IMR-90 (cell line): Measurements from ENCODE around the gene RIOK2. TPM values are rescaled to one million over a fixed set of nuclear protein-coding genes. Genes with fewer than 3 reads are reported as not detected.

Source experiments
- ATAC-seq: fragments of 200-7000 bp; cut with Tn5 transposase; 2 replicates; pipeline ENCODE4 v1.9.1; 2020; ENCODE audit warnings: low read depth, mild to moderate bottlenecking, moderate library complexity
- BruUV-seq: library from RNA; stranded (reverse); fragments of 400-500 nt; replicated peaks from 2 replicates; lab custom pipeline; 2021; lab: Mats Ljungman, UMichigan
- CTCF ChIA-PET: fragments of 300-600 bp; formaldehyde crosslinking; extraction: SDS; loops from one replicate; lab custom pipeline; 2021; ENCODE audit warnings: antibody characterized with exemption; lab: Yijun Ruan, JAX
- POLR2A ChIA-PET: fragments of 300-600 bp; sonication (Branson Sonifier 250); formaldehyde crosslinking; loops from one replicate; lab custom pipeline; 2022; ENCODE audit warnings: antibody characterized with exemption; ENCODE audit not compliant: unreplicated experiment; lab: Charles Lee
- DNase-seq: peaks from one replicate; pipeline ENCODE4 v3.0.0; 2013
- H2AFZ ChIP-seq: replicated peaks from 2 replicates; pipeline ENCODE3; 2013; ENCODE audit warnings: low read length, mild to moderate bottlenecking; ENCODE audit not compliant: poor library complexity
- H2AK5ac ChIP-seq: 2 replicates; pipeline ENCODE4 v1.6.1; 2013; ENCODE audit warnings: low read depth, low read length, inconsistent platforms
- H2AK9ac ChIP-seq: replicated peaks from 2 replicates; pipeline ENCODE3; 2013; ENCODE audit warnings: mild to moderate bottlenecking, low read depth, low read length, moderate library complexity; ENCODE audit not compliant: poor library complexity
- H2BK120ac ChIP-seq: 2 replicates; pipeline ENCODE4 v1.6.1; 2013; ENCODE audit warnings: low read depth, low read length, inconsistent platforms
- H2BK15ac ChIP-seq: 3 replicates; pipeline ENCODE4 v1.6.1; 2013; ENCODE audit warnings: low read depth, low read length, inconsistent platforms
- H2BK20ac ChIP-seq: 2 replicates; pipeline ENCODE4 v1.6.1; 2013; ENCODE audit warnings: low read depth, mild to moderate bottlenecking, inconsistent platforms, low read length, moderate library complexity
- H2BK5ac ChIP-seq: 2 replicates; pipeline ENCODE4 v1.6.1; 2013; ENCODE audit warnings: mild to moderate bottlenecking, low read depth, low read length, inconsistent platforms; ENCODE audit not compliant: poor library complexity, severe bottlenecking
- H3K14ac ChIP-seq: replicated peaks from 2 replicates; pipeline ENCODE4 v1.6.1; 2013; ENCODE audit warnings: low read depth, low read length, inconsistent platforms
- H3K18ac ChIP-seq: 2 replicates; pipeline ENCODE4 v1.6.1; 2013; ENCODE audit warnings: low read depth, low read length, control low read depth
- H3K23ac ChIP-seq: 2 replicates; pipeline ENCODE4 v1.6.1; 2013; ENCODE audit warnings: low read depth, low read length, inconsistent platforms
- H3K27ac ChIP-seq: 2 replicates; pipeline ENCODE4 v1.5.1; 2013; ENCODE audit warnings: mild to moderate bottlenecking, control low read depth, low read length; ENCODE audit not compliant: insufficient read depth
- H3K27me3 ChIP-seq: 2 replicates; pipeline ENCODE4 v1.6.1; 2013; ENCODE audit warnings: low read length; ENCODE audit not compliant: control insufficient read depth, insufficient read depth
- H3K36me3 ChIP-seq: 2 replicates; pipeline ENCODE4 v1.6.1; 2013; ENCODE audit warnings: low read length, mixed read lengths; ENCODE audit not compliant: control insufficient read depth, insufficient read depth
- H3K4ac ChIP-seq: 2 replicates; pipeline ENCODE4 v1.6.1; 2013; ENCODE audit warnings: low read depth, low read length, inconsistent platforms
- H3K4me1 ChIP-seq: 2 replicates; pipeline ENCODE4 v1.6.1; 2013; ENCODE audit warnings: low read length, mixed read lengths; ENCODE audit not compliant: control insufficient read depth, insufficient read depth
- H3K4me2 ChIP-seq: 2 replicates; pipeline ENCODE4 v1.6.1; 2013; ENCODE audit warnings: low read depth, mild to moderate bottlenecking, control low read depth, low read length, moderate library complexity
- H3K4me3 ChIP-seq: 2 replicates; pipeline ENCODE4 v1.5.1; 2013; ENCODE audit warnings: low read depth, mild to moderate bottlenecking, control low read depth, low read length, moderate library complexity; ENCODE audit not compliant: insufficient read depth
- H3K56ac ChIP-seq: 2 replicates; pipeline ENCODE4 v1.6.1; 2013; ENCODE audit warnings: low read length, inconsistent platforms; ENCODE audit not compliant: insufficient read depth; ENCODE audit errors: extremely low read depth
- H3K79me1 ChIP-seq, 2 experiments: 2 replicates each; pipeline ENCODE4 v1.6.1; 2013; ENCODE audit warnings: low read length in 2 of 2, inconsistent platforms in 1 of 2, low read depth in 1 of 2
- H3K9ac ChIP-seq: 2 replicates; pipeline ENCODE4 v1.6.1; 2013; ENCODE audit warnings: low read depth, low read length, control low read depth
- H3K9me1 ChIP-seq: 2 replicates; pipeline ENCODE4 v1.6.1; 2013; ENCODE audit warnings: low read length, inconsistent platforms; ENCODE audit not compliant: insufficient read depth
- H3K9me3 ChIP-seq: 2 replicates; pipeline ENCODE4 v1.6.1; 2013; ENCODE audit warnings: low read length; ENCODE audit not compliant: control insufficient read depth, insufficient read depth
- H4K20me1 ChIP-seq: 2 replicates; pipeline ENCODE4 v1.6.1; 2013; ENCODE audit warnings: low read length, inconsistent platforms; ENCODE audit not compliant: insufficient read depth
- H4K5ac ChIP-seq: 2 replicates; pipeline ENCODE4 v1.6.1; 2013; ENCODE audit warnings: mild to moderate bottlenecking, low read depth, low read length, control low read depth
- H4K8ac ChIP-seq, 2 experiments: 2 replicates each; pipeline ENCODE4 v1.6.1; 2013; ENCODE audit warnings: low read depth in 2 of 2, low read length in 2 of 2, control low read depth in 1 of 2, inconsistent platforms in 1 of 2
- H4K91ac ChIP-seq: 2 replicates; pipeline ENCODE4 v1.6.1; 2013; ENCODE audit warnings: low read depth, low read length, inconsistent platforms; ENCODE audit not compliant: insufficient read depth
- BHLHE40 ChIP-seq: fragments of 150-350 bp; IDR thresholded peaks from 2 replicates; pipeline ENCODE4 v1.6.1; 2016; ENCODE audit warnings: mild to moderate bottlenecking, low read depth, low read length
- CEBPB ChIP-seq: IDR thresholded peaks from 2 replicates; pipeline ENCODE4 v1.6.1; 2012; ENCODE audit warnings: low read depth, low read length, improper control_type of control experiment
- CHD1 ChIP-seq: IDR thresholded peaks from 2 replicates; pipeline ENCODE4 v1.6.1; 2012; ENCODE audit warnings: low read depth, low read length, improper control_type of control experiment
- CTCF ChIP-seq: conservative IDR thresholded peaks from 2 replicates; pipeline ENCODE4 v1.5.1; 2012; ENCODE audit warnings: mild to moderate bottlenecking, low read depth, low read length, improper control_type of control experiment
- ELK1 ChIP-seq: fragments of 150-350 bp; IDR thresholded peaks from 2 replicates; pipeline ENCODE4 v1.6.1; 2016; ENCODE audit warnings: low read depth, mild to moderate bottlenecking, low read length, moderate library complexity, borderline replicate concordance
- FOS ChIP-seq: fragments of 150-350 bp; IDR thresholded peaks from 2 replicates; pipeline ENCODE4 v1.6.1; 2016; ENCODE audit warnings: low read depth, low read length
- MAFK ChIP-seq: IDR thresholded peaks from 2 replicates; pipeline ENCODE4 v1.6.1; 2012; ENCODE audit warnings: low read depth, low read length, improper control_type of control experiment
- MAZ ChIP-seq: IDR thresholded peaks from 2 replicates; pipeline ENCODE4 v1.6.1; 2012; ENCODE audit warnings: low read depth, mild to moderate bottlenecking, low read length, improper control_type of control experiment, moderate library complexity, borderline replicate concordance
- MXI1 ChIP-seq: IDR thresholded peaks from 2 replicates; pipeline ENCODE4 v1.6.1; 2012; ENCODE audit warnings: low read depth, mild to moderate bottlenecking, low read length, moderate library complexity, borderline replicate concordance
- NFE2L2 ChIP-seq: fragments of 150-350 bp; IDR thresholded peaks from 2 replicates; pipeline ENCODE4 v1.6.1; 2016; ENCODE audit warnings: low read depth, mild to moderate bottlenecking, low read length
- POLR2A ChIP-seq: IDR thresholded peaks from 2 replicates; pipeline ENCODE4 v1.6.1; 2012; ENCODE audit warnings: mild to moderate bottlenecking, low read depth, low read length
- RAD21 ChIP-seq: IDR thresholded peaks from 2 replicates; pipeline ENCODE4 v1.6.1; 2012; ENCODE audit warnings: low read length, improper control_type of control experiment
- RCOR1 ChIP-seq: IDR thresholded peaks from 2 replicates; pipeline ENCODE4 v1.6.1; 2012; ENCODE audit warnings: mild to moderate bottlenecking, low read length, improper control_type of control experiment; ENCODE audit not compliant: insufficient replicate concordance
- RFX5 ChIP-seq: IDR thresholded peaks from 2 replicates; pipeline ENCODE4 v1.8.0; 2012; ENCODE audit warnings: low read depth, mild to moderate bottlenecking, low read length, moderate library complexity
- SMC3 ChIP-seq: fragments of 150-350 bp; IDR thresholded peaks from 2 replicates; pipeline ENCODE4 v1.6.1; 2016; ENCODE audit warnings: low read depth, mild to moderate bottlenecking, antibody characterized with exemption, low read length, moderate library complexity
- USF2 ChIP-seq: fragments of 150-350 bp; IDR thresholded peaks from 2 replicates; pipeline ENCODE4 v1.6.1; 2017; ENCODE audit warnings: mild to moderate bottlenecking, antibody characterized with exemption, low read length, low read depth
- WGBS, 2 experiments: methylation state at CpG; one replicate each; pipeline versions ENCODE4 v1.1.5 to v1.1.7; 2013; ENCODE audit warnings: missing lambda C conversion rate in 2 of 2; ENCODE audit not compliant: insufficient read length in 1 of 2; ENCODE audit errors: extremely low coverage in 2 of 2; 5-methylcytosine and 5-hydroxymethylcytosine counted together
- dilution Hi-C: fragments of 300-500 bp; cut with HindIII; formaldehyde crosslinking; loops from one replicate; pipeline ENCODE4 v1.14.3; 2018; ENCODE audit warnings: low sequenced_read_pairs; ENCODE audit not compliant: unreplicated experiment
- in situ Hi-C: fragments of 300-500 bp; cut with MboI; formaldehyde crosslinking; loops from 3 replicates; pipeline ENCODE4 v1.14.3; 2019; ENCODE audit warnings: low sequenced_read_pairs, inconsistent platforms, mixed read lengths
- intact Hi-C: fragments of 100-400 bp; cut with micrococcal nuclease; formaldehyde crosslinking; loops from 2 replicates; pipeline ENCODE4 v1.10.0; 2022
- polyA plus RNA-seq, 3 experiments: library from polyadenylated mRNA; depleted of rRNA; stranded (reverse); fragments of >200 nt; gene quantifications; 2 replicates each; pipeline ENCODE4 v1.2.3, GENCODE V29; 2012; ENCODE audit warnings: low replicate concordance in 1 of 3
- total RNA-seq: library from RNA; depleted of rRNA; stranded (reverse); fragments of >200 nt; gene quantifications from 2 replicates; pipeline ENCODE4 v1.2.3, GENCODE V29; 2012

Gene RIOK2
- total and polyA plus RNA-seq, 2 of the 4 experiments (the other 2 are of a cell fraction), result 10.7 to 17.7 TPM

GRCh38 chr5:97119007-97119390 lies 64.0 kb downstream of the RIOK2 start:
- dilution Hi-C loops (no loop called here), in situ Hi-C loops (no loop called here), intact Hi-C loops (no loop called here)
- Histone ChIP-seq H3K56ac (no peak overlapping the region), H4K5ac (no peak overlapping the region), H4K91ac (no peak overlapping the region), H3K18ac (no peak overlapping the region), H2BK5ac (no peak overlapping the region), H3K27me3 (peaks cover 35% of the 10 kb centered on the region), H3K14ac (no peak overlapping the region), H2AK5ac (no peak overlapping the region), H3K4ac (no peak overlapping the region), H3K9me1 (no peaks in the 10 kb centered on the region), H2BK120ac (no peak overlapping the region), H3K4me3 (no peak overlapping the region), H3K9me3 (no peaks in the 10 kb centered on the region), H3K4me2 (no peak overlapping the region), H2AK9ac (no peak overlapping the region), H2BK20ac (no peak overlapping the region), H3K9ac (no peak overlapping the region), H3K23ac (no peak overlapping the region), H2BK15ac (no peak overlapping the region), H4K20me1 (no peaks in the 10 kb centered on the region), H3K36me3 (no peaks in the 10 kb centered on the region), H3K4me1 (no peaks in the 10 kb centered on the region), H4K8ac (no peak overlapping the region), H3K27ac (no peak overlapping the region), H3K79me1 (no peaks in the 10 kb centered on the region), H2AFZ (no peak overlapping the region)
- no peak for TF ChIP-seq NFE2L2
- TF ChIP-seq CTCF, result no peak
- TF ChIP-seq MAFK, result no peak
- TF ChIP-seq USF2, result no peak
- TF ChIP-seq RCOR1, result no peak
- TF ChIP-seq RFX5, result no peak
- no peak for TF ChIP-seq MXI1
- no peak for TF ChIP-seq MAZ
- TF ChIP-seq SMC3, result no peak
- TF ChIP-seq POLR2A, result no peak
- no peak for TF ChIP-seq BHLHE40
- TF ChIP-seq CEBPB, result no peak
- TF ChIP-seq RAD21, result no peak
- TF ChIP-seq CHD1, result no peak
- no peak for TF ChIP-seq FOS
- no peak for TF ChIP-seq ELK1
- WGBS, 2 experiments, result 44% methylated on average over 2 of the region's 2 CpGs; no CpG with 5 or more reads in 1 of the 2 experiments
- BruUV-seq, result no TSS peak
- no peak for ATAC-seq
- POLR2A ChIA-PET, result no interaction called here
- CTCF ChIA-PET, result no interaction called here
- DNase-seq, result no peak
